GM12878 (cell line): ENCODE data around the gene ZNF546. TPM values are rescaled to one million over a fixed set of nuclear protein-coding genes. Genes with fewer than 3 reads are reported as not detected.

Experiments
- ATAC-seq: fragments of 200-7000 bp; cut with Tn5 transposase; 3 replicates; pipeline ENCODE4 v1.9.1; 2020; ENCODE audit warnings: mild to moderate bottlenecking, moderate library complexity
- BruUV-seq: library from RNA; stranded (reverse); fragments of 400-500 nt; replicated peaks from 2 replicates; lab custom pipeline; 2021; lab: Mats Ljungman, UMichigan
- CTCF ChIA-PET: fragments of 300-600 bp; sonication (Branson Sonifier 250); formaldehyde crosslinking; extraction: SDS; loops from one replicate; lab custom pipeline; 2021; ENCODE audit warnings: inconsistent platforms; lab: Yijun Ruan, JAX
- POLR2A ChIA-PET: fragments of 350-600 bp; formaldehyde crosslinking; extraction: SDS; loops from one replicate; lab custom pipeline; 2021; ENCODE audit warnings: inconsistent platforms; lab: Charles Lee
- RAD21 ChIA-PET: fragments of 300-600 bp; sonication (Branson Sonifier 250); formaldehyde crosslinking; loops from one replicate; lab custom pipeline; 2023; ENCODE audit warnings: antibody characterized with exemption; ENCODE audit not compliant: unreplicated experiment; lab: Charles Lee
- SMC1A ChIA-PET: fragments of 300-600 bp; sonication (Branson Sonifier 250); formaldehyde crosslinking; loops from one replicate; lab custom pipeline; 2023; ENCODE audit not compliant: unreplicated experiment, uncharacterized antibody; lab: Charles Lee
- DNase-seq: peaks from one replicate; pipeline ENCODE4 v3.0.0-alpha.2; 2011; ENCODE audit warnings: low read depth, low spot score
- FAIRE-seq: peaks from 3 replicates; lab custom pipeline; 2011; peaks lifted over from hg19 to GRCh38; lab: Jason Lieb, UNC
- H2AFZ ChIP-seq: 2 replicates; pipeline ENCODE4 v1.6.0; 2011; ENCODE audit warnings: low read depth, low read length, control low read depth; ENCODE audit not compliant: control insufficient read depth
- H3K27ac ChIP-seq: 2 replicates; pipeline ENCODE4 v1.5.1; 2011; ENCODE audit warnings: control low read depth; ENCODE audit not compliant: control insufficient read depth, insufficient read depth
- H3K27me3 ChIP-seq, 2 experiments: replicated peaks in 1 of 2; 2 replicates each; pipeline versions ENCODE4 v1.6.0 to v1.6.1; 2011; ENCODE audit warnings: low read length in 1 of 2; ENCODE audit not compliant: control insufficient read depth in 2 of 2, insufficient read depth in 2 of 2
- H3K36me3 ChIP-seq, 2 experiments: 2 replicates each; pipeline ENCODE4 v1.5.1; 2011; ENCODE audit warnings: low read length in 1 of 2; ENCODE audit not compliant: control insufficient read depth in 2 of 2, insufficient read depth in 2 of 2
- H3K4me1 ChIP-seq: 2 replicates; pipeline ENCODE4 v1.6.1; 2011; ENCODE audit warnings: mild to moderate bottlenecking, low read length, moderate library complexity, mixed read lengths; ENCODE audit not compliant: control insufficient read depth, insufficient read depth
- H3K4me2 ChIP-seq: 2 replicates; pipeline ENCODE4 v1.6.0; 2011; ENCODE audit warnings: control low read depth; ENCODE audit not compliant: control insufficient read depth, insufficient read depth
- H3K4me3 ChIP-seq: fragments of 200-600 bp; sonication (generic); 2 replicates; pipeline ENCODE4 v1.5.1; 2016
- H3K79me2 ChIP-seq: 2 replicates; pipeline ENCODE4 v1.6.0; 2011; ENCODE audit warnings: low read length; ENCODE audit not compliant: control insufficient read depth, insufficient read depth
- H3K9ac ChIP-seq: 2 replicates; pipeline ENCODE4 v1.8.0; 2011; ENCODE audit warnings: low read length, control low read depth, mixed read lengths; ENCODE audit not compliant: control insufficient read depth, insufficient read depth
- H3K9me3 ChIP-seq: replicated peaks from 3 replicates; pipeline ENCODE4 v1.5.1; 2011; ENCODE audit warnings: mild to moderate bottlenecking, low read length; ENCODE audit not compliant: control insufficient read depth, insufficient read depth
- H4K20me1 ChIP-seq: 2 replicates; pipeline ENCODE4 v1.6.0; 2011; ENCODE audit not compliant: control insufficient read depth, insufficient read depth
- CTCF ChIP-seq, 3 experiments: IDR thresholded peaks in 2 of 3; conservative IDR thresholded peaks in 1 of 3; 2 replicates each; pipeline ENCODE4 v1.5.1; 2011; ENCODE audit warnings: low read depth in 3 of 3, low read length in 3 of 3, mild to moderate bottlenecking in 3 of 3, control low read depth in 2 of 3, moderate library complexity in 2 of 3, inconsistent platforms in 1 of 3, mixed read lengths in 1 of 3; ENCODE audit not compliant: control insufficient read depth in 2 of 3, insufficient read depth in 1 of 3; ENCODE audit errors: extremely low read depth in 1 of 3
- EED ChIP-seq: sonication (generic); IDR thresholded peaks from 2 replicates; pipeline ENCODE4 v1.6.1; 2016; ENCODE audit warnings: antibody characterized with exemption, low read depth
- IRF4 ChIP-seq: IDR thresholded peaks from 2 replicates; pipeline ENCODE4 v1.6.1; 2011; ENCODE audit warnings: low read depth, low read length
- IRF5 ChIP-seq: fragments of 450-650 bp; IDR thresholded peaks from 2 replicates; pipeline ENCODE4 v1.6.1; 2017; ENCODE audit warnings: borderline replicate concordance
- PAX5 ChIP-seq: IDR thresholded peaks from 2 replicates; pipeline ENCODE4 v1.6.1; 2011; ENCODE audit warnings: low read depth, low read length, borderline replicate concordance
- STAT3 ChIP-seq: IDR thresholded peaks from 2 replicates; pipeline ENCODE4 v1.6.1; 2011; ENCODE audit warnings: low read depth, low read length, improper control_type of control experiment
- ZNF274 ChIP-seq: IDR thresholded peaks from one replicate; pipeline ENCODE4 v1.8.0; 2011; ENCODE audit not compliant: insufficient read length, insufficient read depth
- WGBS: methylation state at CpG from one replicate; pipeline ENCODE4 v1.1.6; 2016; ENCODE audit warnings: low lambda C conversion rate; ENCODE audit not compliant: insufficient replicate concordance, insufficient coverage; ENCODE audit errors: missing lambda C conversion rate; 5-methylcytosine and 5-hydroxymethylcytosine counted together
- in situ Hi-C: fragments of 300-500 bp; cut with MboI; formaldehyde crosslinking; loops from 9 replicates; pipeline ENCODE4 v1.14.3; 2018; ENCODE audit warnings: mixed read lengths
- intact Hi-C: fragments of 100-400 bp; cut with micrococcal nuclease; formaldehyde crosslinking; loops from one replicate; pipeline ENCODE4 v1.14.2; 2022; ENCODE audit not compliant: unreplicated experiment
- polyA plus RNA-seq, 11 experiments: library from polyadenylated mRNA; depleted of rRNA in 4 of 11; unstranded in 6 of 11; stranded (reverse) in 5 of 11; fragments of >200 nt; fragmentation: Nextera tagmentation in 4 of 11; fragmentation: Illumina TruSeq in 1 of 11; extraction: Ambion mirVana in 4 of 11; extraction: Trizol in 1 of 11; gene quantifications; 1 replicate in 1 of 11; 2 replicates in 10 of 11; pipeline versions ENCODE4 v1.2.1 to v1.2.3, GENCODE V29; 2011 to 2016; ENCODE audit warnings: inconsistent platforms in 2 of 11, missing spikeins in 2 of 11, low read depth in 1 of 11
- total RNA-seq, 4 experiments: library from RNA; depleted of rRNA in 3 of 4; stranded (reverse); fragments of >200 nt in 3 of 4; fragmentation: Illumina TruSeq in 1 of 4; extraction: Trizol in 1 of 4; gene quantifications; 2 replicates each; pipeline versions ENCODE4 v1.2.1 to v1.2.3, GENCODE V29; 2013 to 2021
- TF ChIP-seq, protein P1 (sequence below): fragments of 450-650 bp; IDR thresholded peaks from 2 replicates; pipeline ENCODE4 v1.6.1; 2016; ENCODE audit warnings: mild to moderate bottlenecking
- TF ChIP-seq, protein P2 (sequence below): IDR thresholded peaks from 2 replicates; pipeline ENCODE4 v1.6.1; 2012; ENCODE audit warnings: low read depth, low read length, improper control_type of control experiment

Gene ZNF546
- total and polyA plus RNA-seq, 10 of the 15 experiments (the other 5 are each of a cell fraction or from before 2014, with no cell fraction given): 0.88 to 4.1 (median 2.4) TPM

DNA sequence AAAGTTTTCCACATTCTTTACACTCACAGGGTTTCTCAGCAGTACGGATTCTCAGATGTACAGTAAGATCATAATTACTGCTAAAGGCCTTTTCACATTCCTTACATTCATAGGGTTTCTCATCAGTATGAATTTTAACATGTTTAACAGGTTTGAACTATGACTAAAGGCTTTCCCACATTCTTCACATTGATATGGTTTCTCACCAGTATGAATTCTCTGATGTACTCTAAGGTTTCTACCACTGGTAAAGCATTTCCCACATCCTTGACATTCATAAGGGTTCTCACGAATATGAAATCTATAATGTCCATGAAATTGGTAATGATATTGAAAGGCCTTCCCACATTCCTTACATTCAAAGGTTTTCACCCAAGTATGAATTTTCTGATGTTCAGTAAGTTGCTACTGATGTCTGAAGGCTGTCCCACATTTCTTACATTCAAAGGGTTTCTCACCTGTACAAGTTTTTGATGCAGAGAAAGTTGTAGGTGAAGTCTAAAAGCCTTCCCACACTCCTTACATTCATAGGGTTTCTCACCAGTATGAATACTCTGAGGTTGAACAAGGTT lies 37.2 kb downstream of the ZNF546 start:
- H3K9ac ChIP-seq: no peak overlapping the region
- H3K27ac ChIP-seq: no peak overlapping the region
- CTCF ChIA-PET: no interaction called here
- no peak for ATAC-seq
- H3K9me3 ChIP-seq: peaks cover 38% of the 10 kb centered on the region
- no TSS peak for BruUV-seq
- DNase-seq: no peak
- H3K4me3 ChIP-seq: no peak overlapping the region
- no peak for FAIRE-seq
- intact Hi-C loops: no loop called here
- H3K4me2 ChIP-seq: no peak overlapping the region
- no peaks in the 10 kb centered on the region for H4K20me1 ChIP-seq
- RAD21 ChIA-PET: no interaction called here
- no peaks in the 10 kb centered on the region for H3K27me3 ChIP-seq
- TF ChIP-seq, protein P1, sequence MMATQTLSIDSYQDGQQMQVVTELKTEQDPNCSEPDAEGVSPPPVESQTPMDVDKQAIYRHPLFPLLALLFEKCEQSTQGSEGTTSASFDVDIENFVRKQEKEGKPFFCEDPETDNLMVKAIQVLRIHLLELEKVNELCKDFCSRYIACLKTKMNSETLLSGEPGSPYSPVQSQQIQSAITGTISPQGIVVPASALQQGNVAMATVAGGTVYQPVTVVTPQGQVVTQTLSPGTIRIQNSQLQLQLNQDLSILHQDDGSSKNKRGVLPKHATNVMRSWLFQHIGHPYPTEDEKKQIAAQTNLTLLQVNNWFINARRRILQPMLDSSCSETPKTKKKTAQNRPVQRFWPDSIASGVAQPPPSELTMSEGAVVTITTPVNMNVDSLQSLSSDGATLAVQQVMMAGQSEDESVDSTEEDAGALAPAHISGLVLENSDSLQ: no peak
- TF ChIP-seq ZNF274: peak; percentile 40
- no peak for TF ChIP-seq EED
- TF ChIP-seq, protein P2, sequence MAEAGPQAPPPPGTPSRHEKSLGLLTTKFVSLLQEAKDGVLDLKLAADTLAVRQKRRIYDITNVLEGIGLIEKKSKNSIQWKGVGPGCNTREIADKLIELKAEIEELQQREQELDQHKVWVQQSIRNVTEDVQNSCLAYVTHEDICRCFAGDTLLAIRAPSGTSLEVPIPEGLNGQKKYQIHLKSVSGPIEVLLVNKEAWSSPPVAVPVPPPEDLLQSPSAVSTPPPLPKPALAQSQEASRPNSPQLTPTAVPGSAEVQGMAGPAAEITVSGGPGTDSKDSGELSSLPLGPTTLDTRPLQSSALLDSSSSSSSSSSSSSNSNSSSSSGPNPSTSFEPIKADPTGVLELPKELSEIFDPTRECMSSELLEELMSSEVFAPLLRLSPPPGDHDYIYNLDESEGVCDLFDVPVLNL: no peak
- TF ChIP-seq, all 136 proteins: peak for 1
- WGBS: 94% methylated on average over 2 of the region's 2 CpGs
- H2AFZ ChIP-seq: no peak overlapping the region
- H3K4me1 ChIP-seq: no peaks in the 10 kb centered on the region
- no peaks in the 10 kb centered on the region for H3K36me3 ChIP-seq
- H3K79me2 ChIP-seq: no peaks in the 10 kb centered on the region
- SMC1A ChIA-PET: no interaction called here
- POLR2A ChIA-PET: no interaction called here
- in situ Hi-C loops: no loop called here

DNA sequence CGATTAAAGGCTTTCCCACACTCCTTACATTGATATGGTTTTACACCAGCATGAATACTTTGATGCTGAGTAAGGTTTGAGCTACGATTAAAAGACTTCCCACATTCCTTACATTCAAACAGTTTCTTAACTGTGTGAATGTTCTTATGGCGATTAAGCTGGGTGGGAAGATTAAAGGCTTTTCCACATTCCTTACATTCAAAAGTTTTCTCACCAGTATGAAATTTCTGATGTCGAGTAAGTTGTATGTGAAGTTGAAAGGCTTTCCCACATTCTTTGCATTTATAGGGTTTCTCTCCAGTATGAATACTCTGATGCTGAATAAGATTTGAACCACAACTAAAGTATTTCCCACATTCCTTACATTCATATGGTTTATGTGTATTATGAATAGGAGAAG lies 39.1 kb downstream of the ZNF546 start:
- H4K20me1 ChIP-seq: no peaks in the 10 kb centered on the region
- H3K9ac ChIP-seq: no peak overlapping the region
- no peaks in the 10 kb centered on the region for H3K79me2 ChIP-seq
- DNase-seq: no peak
- H3K27ac ChIP-seq: no peak overlapping the region
- no peak for ATAC-seq
- ChIA-PET POLR2A (no interaction called here), SMC1A (no interaction called here), CTCF (no interaction called here), RAD21 (no interaction called here)
- no peak for TF ChIP-seq IRF4
- TF ChIP-seq EED: no peak
- TF ChIP-seq CTCF (IDR thresholded peaks at IDR 0.05 in 2 of 3, conservative IDR thresholded peaks at IDR 0.05 in 1 of 3; ENCODE audit: control insufficient read depth in 2 of 3, extremely low read depth in 1 of 3, insufficient read depth in 1 of 3, low read depth in 3 of 3, low read length in 3 of 3): no peak
- TF ChIP-seq STAT3: no peak
- TF ChIP-seq IRF5: no peak
- TF ChIP-seq PAX5: no peak
- no peaks in the 10 kb centered on the region for H3K36me3 ChIP-seq
- no peak overlapping the region for H3K4me2 ChIP-seq
- FAIRE-seq: no peak
- intact Hi-C loops: no loop called here
- no peak overlapping the region for H2AFZ ChIP-seq
- 97% methylated on average over 4 of the region's 4 CpGs for WGBS
- H3K4me3 ChIP-seq: no peak overlapping the region
- no TSS peak for BruUV-seq
- H3K9me3 ChIP-seq: peaks cover 32% of the 10 kb centered on the region
- in situ Hi-C loops: no loop called here
- no peaks in the 10 kb centered on the region for H3K4me1 ChIP-seq
- H3K27me3 ChIP-seq: no peaks in the 10 kb centered on the region
